Activated T-helper 1 cell treated with Interleukin-2 at 50 U/mL for 16 hours (primary cell): Measurements from ENCODE around the gene DTNBP1.

Experiments used
- DNase-seq: peaks from one replicate; pipeline ENCODE4 v3.0.0-alpha.2; 2020; ENCODE audit warnings: low read depth

The DTNBP1 gene, protein sequence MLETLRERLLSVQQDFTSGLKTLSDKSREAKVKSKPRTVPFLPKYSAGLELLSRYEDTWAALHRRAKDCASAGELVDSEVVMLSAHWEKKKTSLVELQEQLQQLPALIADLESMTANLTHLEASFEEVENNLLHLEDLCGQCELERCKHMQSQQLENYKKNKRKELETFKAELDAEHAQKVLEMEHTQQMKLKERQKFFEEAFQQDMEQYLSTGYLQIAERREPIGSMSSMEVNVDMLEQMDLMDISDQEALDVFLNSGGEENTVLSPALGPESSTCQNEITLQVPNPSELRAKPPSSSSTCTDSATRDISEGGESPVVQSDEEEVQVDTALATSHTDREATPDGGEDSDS

DNA sequence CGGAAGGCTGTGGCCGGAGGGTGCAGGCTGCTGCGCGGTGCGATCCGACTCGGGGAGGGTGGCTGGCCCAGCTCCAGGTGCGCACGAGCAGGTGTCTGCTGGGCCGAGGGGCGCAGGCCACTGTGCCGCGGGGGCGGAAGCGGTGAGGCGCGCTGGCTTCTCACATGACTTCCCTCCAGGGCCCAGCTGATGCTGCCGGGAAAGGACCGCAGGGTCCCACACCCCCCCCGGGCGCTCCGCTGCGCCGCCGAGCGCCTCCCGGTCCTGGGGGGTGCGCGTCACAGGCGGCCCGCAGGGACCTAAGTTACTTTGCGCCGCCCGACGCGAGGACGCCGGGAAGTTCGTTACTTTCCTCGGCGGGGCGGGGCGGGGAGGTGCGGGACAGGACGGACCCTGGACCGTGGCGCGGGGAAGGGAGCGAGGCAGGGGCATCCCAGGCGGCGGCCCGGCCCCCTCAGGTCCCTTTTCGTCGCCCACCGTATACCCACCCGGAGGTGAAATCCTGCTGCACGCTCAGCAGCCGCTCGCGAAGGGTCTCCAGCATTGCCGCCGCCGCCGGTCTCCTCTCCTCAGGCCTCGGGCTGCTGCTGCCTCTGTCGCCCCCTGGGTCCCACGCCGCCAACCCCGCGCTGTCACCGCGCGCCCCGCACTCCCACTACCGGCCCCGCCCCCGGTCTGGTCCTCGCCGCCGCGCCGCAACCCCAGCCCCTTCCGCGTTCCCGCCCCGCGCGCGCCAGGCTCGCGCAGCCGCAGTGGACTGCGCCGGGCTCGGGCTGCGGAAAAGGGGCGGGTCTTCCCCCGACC is at the start of gene DTNBP1:
DTNBP1 (minus strand) TSS at position 703 of the 804 bp plus-strand sequence; CDS start at position 544, 159 bp downstream.
- DNase-seq: peak; percentile 74

DNA sequence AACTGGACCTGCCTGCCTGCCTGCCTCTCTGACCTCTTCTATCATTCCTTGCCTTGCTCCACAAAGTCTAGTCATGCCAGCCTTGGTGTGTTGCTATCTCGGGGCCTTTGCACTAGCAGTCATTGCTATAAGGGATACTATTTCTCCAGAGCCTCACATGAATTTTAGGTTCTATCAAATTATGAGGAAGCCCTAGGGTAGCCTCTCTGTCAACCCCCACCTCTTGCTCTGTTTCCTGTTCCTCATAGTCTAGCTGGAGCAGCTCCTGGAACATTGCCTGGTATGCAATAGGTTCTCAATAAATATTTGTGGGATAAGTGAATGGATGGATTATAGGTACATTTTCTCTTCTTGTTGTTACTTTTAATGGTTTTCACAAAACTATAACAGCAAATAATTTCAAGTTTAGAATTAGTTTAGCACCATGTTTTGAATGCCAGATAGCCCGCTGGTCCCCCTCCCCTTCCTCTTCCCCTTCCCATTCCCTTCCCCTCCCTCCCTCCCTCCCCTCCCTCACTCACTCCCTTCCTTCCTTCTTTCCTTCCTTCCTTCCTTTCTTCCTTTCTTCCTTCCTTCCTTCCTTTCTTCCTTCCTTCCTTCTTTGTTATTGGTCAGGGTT is 46.9 kb upstream of the DTNBP1 start:
- DNase-seq: no peak

DNA sequence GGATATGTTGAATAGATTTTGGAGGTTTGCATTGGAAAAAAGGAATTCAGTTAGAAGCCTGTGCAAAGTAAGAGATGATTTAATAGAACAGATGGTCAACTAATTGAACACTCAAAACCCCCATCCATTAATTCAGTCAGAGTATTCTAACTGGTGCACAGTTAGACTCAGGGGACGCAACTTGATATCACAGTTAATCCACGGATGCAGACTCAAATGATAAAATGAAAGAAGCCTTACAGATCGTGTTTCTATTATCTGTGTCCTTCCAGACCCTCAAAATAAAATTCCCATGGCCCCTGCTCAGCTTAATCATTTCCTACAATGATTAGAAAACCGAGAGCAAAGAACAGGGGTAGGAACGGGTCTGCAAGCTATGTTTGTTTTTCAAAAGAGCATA is 45.4 kb upstream of the DTNBP1 start:
- no peak for DNase-seq

DNA sequence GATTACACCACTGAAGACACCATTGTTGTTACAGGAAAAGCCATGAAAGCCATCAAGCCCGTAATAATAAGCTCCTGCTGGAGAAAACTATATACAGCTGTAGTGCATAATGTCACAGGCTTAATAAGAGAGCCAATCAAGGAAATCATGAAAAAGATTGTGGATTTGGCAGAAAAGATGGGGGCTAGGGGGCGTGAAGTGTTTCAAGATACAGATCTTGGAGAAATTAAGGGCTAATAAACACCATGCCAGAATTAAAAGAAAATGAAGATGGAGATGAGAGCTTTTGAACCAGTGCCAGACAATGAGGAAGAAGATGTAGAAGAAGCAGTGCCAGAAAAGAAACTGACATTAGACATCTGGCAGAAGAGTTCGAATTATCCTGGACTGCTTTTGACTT is 43.2 kb upstream of the DTNBP1 start:
- no peak for DNase-seq

DNA sequence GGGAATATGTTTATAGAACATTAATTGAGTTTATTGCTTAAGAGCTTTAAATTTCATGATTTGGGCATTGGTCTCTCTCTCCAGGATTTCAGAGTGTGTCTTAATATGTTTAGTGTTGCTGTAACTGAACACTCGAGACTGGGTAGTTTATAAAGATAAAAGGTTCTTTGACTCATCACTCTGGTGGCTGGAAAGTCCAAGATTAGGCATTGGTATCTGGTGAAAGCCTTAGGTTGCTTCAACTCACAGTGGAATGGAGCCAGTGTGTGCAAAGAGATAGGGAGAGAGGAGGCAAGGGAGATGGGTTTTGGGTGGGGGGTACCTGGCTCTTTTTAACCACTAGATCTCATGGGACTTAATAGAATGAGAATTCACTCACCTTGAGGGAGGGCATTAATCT is 35.6 kb upstream of the DTNBP1 start:
- no peak for DNase-seq

DNA sequence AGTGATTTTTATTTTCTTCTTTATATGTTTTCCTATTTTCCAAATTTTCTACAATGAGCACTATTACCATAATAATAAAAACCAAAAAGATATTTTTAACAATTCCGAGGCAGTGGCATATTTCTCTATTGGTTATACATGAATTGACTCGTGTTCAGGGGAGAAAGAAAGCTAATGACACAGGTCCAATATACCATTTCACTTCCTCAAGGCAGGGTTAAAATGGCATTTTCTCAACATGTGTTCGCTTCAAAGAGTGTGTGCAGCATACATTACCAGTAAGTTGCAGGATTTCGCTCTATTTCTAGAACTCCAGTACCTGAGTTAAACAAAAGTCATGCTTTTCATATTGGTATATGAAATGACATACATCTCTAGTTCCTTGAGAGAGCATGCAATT is 35.1 kb upstream of the DTNBP1 start:
- DNase-seq: no peak

DNA sequence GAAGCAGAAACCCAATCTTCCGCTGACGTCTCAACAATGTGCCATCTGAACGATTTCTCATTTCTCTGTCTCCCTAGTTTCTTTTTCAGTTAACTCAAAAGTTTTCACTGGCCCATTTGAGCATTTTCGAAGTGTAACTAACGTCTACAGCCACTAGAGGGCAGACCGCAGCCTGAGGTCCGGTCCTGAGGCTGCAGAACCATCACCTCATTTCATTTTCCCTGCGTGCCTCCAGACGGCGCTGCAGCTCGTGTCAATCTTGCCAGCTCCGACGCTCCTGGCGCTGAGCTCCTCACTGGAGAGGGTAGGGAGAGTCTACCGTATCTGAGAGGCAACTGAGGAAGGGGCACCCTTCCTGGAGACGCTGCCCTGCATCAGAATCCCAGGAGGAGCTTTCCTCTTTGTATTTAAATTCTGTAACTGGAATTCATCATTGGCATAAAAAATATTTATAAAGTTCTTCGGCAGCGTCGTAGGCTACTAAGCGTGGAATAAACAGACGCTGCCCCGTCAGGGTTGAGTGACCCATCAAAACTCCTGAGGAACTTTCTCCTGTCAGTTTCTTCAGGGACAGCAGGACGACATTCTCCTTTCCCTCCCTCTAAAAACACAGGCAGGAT is 28.5 kb upstream of the DTNBP1 start:
- DNase-seq: peak; percentile 57

DNA sequence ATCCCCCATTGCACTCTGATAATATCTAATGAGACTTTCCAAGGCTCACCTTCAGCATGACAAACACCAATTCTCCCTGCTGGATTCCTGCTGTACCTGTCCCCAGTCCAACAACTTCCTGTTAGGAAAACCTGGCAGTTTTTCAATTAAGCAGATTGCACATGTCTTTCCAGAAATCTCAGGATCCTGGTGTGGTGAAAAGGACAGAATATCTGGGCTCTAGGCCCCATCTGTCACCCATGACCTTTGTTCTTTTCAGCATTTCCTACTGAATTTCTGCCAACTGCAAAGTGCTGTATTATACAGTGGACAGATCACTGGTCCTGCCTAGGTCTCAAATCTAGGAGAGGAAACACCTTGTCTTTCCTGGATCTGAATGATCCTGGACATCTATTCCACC is 27.7 kb upstream of the DTNBP1 start:
- DNase-seq: no peak

DNA sequence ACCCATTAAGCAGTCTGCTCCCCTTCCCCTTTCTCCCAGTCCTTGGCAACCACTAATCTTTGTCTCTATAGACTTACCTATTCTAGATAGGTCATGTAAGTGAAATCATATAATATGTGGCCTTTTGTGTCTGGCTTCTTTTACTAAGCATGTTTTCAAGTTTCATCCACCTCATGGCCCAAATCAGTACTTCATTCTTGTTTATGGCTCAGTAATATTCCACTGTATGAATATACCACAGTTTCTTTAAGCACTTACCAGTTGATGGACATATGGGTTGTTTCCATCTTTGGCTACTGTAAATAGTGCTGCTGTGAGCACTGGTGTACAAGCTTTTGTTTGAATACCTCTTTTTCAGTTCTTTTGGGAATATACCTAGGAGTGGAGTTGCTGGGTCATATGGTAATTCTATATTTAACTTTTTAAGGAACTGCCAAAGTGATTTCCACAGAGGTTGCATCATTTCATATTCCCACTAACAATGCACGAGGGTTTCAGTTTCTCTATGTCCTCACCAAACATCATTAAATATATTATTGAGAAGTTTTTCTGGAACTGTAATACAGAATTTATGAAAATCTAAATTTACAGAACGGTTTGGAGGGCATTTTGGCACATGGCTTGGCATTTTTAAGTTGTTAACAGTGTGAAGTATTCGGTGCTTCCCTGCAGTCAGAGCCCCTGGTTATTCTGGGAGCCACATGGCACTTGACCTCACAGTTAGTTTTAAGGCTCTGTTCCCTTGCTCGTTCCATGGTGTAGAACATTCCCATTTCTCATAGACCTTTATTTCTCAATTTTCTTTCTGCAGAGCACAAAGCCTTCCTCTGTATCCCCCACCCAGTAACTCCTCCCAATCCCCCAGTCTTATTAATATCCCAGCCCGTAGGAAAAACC is 27.0 kb upstream of the DTNBP1 start:
- no peak for DNase-seq

DNA sequence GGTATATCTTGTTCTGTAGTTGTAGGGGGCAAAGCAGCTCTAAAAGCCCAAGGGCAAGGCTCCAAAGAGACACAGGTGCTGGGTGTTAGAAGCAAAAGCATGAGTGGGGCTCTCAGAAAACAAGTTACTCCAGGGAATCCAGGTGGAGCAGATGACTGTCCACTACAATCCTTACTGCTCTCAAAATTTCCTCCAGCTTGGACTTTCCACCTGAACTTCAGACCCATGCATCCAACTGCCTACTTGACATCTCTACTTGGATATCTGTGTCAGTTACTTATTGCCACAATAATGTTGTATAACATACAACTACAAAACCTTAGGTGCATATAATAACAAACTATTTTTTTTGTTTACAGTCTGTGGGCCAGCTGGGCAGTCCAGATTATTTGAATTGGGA is 22.8 kb upstream of the DTNBP1 start:
- DNase-seq: no peak

DNA sequence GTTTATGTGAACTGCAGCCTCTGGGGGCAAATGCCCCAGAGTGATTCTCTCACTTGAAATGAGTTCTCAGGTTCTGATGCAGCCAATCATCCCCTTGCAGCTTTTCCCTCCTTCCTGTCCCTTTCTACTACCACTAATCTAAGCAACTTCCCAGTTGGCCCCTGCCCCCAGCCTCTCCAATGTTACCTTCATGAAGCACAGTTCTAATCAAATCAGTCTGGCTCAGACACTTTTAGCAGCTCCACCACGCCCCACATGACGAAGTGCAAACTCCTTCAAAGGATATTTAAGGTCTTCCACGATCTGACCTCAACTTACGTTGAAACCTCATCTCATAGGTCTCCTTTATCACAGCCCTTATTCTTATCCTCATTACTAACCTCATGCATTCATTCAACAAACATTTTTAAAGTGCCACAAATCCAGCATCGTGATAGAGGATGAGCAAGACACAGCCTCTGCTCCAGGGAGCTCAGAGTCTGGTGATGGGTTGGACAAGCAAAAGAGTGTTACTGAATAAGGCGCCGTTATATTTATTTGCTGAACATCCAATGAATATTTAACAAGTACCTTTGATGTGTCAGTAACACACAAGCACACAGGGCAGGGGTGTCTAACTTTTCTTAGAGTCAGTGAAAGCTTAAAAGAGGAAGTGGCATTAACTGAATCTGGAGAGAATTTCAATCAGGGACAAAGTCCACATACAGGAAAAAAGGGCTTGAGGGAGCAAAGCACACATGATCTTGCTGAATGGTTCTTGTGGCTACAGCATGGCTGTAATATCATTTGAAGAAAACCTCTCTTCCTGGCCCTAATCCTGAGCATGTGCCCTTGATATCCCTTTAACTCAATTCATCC is 20.4 kb upstream of the DTNBP1 start:
- no peak for DNase-seq

DNA sequence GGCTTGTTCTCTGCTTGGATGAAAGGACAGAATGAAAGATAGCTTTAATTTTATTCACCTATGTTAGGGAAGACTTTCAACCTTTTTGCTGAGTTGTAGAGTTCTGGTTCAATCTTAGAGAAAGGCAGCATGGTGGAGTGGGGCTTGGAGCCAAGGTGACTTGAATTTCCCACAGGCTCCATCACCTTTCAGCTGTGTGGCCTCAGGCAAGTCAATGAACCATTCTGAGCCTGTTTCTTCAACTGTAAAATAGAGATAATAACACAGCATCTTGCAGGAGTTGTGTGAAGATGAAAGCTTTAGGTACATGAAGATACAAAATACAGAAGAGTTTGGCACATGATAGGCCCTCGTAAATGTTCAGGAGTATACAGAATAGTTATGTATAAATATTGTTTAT is 19.1 kb upstream of the DTNBP1 start:
- no peak for DNase-seq

DNA sequence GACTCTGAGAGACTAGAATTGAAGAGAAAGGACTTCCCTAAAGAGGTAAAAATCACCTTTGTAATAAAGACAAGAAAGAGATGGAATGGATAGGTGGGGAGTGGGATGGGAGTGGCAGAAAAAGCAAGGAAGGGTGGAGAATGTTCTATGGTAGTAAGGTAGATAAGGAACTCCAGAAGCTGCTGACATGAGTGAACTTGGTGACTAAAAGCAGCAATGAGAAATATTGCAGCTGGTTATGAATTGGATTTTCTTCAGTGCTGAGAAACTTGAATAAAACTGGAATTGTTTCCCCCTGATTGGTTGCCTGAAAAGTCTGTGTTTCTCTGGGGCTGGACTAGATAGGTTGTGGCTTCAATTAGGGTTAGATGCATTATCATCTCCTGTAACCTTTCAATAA is 15.7 kb upstream of the DTNBP1 start:
- no peak for DNase-seq

DNA sequence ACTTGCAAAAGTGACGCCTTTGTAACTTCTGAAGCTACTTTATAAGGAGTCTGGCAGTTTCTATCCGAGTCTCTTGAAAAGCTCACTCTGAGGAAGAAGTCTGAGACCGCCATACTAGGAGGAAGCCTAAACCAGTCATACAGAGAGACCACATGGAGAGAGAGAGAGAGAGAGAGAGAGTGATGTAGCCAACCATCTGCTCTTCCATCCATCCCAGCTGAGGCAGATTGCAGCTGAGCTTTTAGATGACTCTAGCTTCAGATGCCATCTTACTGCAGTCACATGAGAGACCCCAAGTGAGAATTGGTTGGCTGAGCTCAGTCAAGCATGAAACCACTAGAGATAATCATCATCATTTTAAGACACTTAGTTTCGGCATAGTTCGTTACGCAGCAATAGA is 15.0 kb upstream of the DTNBP1 start:
- no peak for DNase-seq

DNA sequence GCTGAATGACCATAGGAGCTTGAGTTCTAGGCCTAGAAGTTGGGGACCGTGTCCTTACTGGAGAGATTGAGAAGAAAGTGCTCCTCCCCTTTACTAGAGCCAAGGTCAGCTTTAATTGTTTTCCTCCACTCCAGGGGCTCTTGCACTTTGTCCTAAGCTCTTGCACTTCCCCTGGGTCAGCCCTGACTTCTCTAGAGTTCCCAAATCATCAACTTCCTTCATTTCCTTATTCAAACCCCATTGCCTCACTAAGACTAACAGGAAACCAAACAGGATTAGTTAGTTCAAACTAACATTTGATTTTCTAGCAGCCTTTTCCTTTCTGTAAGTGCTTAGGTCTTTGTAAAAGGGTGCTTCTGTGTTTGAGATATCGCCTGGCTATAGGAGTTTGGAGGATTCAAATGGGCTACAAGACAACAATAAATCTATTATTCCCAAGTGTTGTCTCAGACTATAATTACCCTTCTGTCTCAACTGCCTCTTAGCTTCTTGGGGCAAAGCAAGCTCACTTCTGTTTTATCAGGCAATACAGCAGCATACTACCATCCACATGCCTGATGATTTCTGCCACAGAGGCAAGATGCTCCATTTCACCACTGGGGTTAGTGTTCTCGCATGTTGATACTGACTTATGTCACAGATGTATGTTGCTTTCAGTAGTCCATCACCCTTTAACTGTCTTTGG is 12.8 kb upstream of the DTNBP1 start:
- DNase-seq: no peak

DNA sequence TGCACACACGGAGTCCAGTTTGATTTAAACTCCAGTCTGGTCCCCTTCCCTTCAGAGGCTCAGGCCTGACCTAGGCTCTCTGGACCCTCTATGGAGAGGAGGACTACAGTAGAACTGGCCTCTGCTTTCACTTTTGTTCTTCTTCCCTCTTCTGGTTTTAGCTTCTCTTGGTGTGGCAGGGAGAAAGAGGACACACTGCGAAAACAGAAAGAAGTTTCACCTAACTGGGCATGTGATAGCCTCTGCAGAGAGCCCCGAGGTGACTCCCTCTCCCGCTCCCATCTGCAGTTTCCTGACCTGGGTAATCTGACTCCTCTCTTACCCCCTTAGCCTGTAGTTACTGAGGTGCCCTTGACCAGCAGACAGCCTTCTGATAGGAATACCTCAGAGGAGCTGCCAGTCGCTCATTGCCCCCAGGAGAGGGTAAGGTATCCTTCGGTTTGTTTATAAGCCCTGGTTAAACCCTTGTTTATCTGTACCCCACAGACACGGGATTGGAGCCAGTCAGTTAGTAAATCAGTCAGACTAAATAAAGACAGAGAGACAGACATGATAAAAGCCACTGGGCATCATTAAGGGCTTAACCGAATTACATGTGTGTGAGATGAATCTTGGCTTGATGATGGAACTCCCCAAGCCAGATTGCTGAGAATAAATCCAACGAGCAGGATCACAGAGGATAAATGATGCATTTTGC is 12.0 kb upstream of the DTNBP1 start:
- no peak for DNase-seq

DNA sequence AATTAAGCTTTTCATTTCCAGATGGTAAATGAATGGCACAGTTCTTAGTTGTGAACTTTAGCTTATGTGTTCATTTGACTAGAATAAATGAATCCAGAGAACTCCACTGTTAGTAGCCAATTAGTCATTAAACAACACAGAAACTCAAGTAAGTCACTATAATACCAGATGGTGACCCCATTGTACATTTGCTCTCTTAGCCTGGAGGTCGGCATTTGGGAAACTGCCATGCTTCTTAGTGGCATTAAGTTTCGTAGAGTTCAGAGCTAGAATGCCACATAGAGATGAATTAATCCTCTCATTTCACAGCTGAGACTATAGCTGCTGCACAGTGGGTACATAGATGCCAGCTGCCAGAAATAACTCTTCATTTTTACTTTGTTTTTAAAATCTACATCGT is 10.8 kb upstream of the DTNBP1 start:
- no peak for DNase-seq

DNA sequence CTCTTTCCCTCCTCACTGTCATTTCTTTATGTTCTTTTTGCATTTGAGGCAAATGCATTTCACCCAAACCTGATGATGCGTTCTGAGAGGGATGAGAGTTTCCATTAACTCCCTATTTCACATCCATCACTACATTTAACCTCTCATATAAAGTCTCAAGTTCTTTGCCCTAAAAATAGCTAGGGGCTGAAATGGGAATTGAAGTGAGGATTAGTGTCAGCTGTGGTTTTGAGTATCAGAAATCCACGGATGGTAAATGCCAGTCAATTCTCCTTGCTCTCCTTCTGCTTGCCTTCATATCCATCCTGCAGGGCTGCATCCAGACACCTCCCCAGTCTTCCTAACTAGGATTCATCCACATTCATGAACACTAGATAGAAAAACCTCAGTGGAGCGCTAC is 10.0 kb upstream of the DTNBP1 start:
- DNase-seq: no peak

DNA sequence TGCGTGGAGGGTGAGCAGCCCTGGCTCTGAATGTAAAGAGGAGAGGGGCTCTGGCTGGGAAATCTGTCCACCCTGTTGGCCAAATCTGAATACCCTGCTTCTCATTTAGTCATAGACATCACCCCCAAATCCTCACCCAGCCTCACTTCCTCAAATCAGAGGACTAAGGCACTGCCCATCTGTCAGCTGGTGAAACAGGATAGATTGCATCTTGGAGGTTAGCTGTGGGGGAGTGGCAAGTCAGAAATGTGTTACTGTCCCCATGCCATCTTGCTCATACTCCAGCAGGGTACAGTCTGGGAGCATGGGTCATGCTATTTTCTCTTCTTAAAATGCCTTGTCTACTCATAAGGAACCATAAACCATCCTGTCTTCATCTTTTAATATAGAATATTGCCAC is 9.5 kb upstream of the DTNBP1 start:
- DNase-seq: no peak
